ENCODE data around the gene ZPR1. TPM values are rescaled to one million over a fixed set of nuclear protein-coding genes. Genes with fewer than 3 reads are reported as not detected.

Gene ZPR1
- total RNA-seq, 1 experiment from 2014 or later, result 70.3 TPM

GRCh38 chr11:116725434-116726221, 62.2 kb downstream of the ZPR1 start:
- no peak for DNase-seq (ENCODE audit: extremely low read depth, low read depth)

GRCh38 chr11:116724813-116725212, 63.0 kb downstream of the ZPR1 start:
- no peak for DNase-seq (ENCODE audit: extremely low read depth, low read depth)

Other genes with a start within 250 kb of the ZPR1 start
- 14.4 and 15.9 TPM in 2 replicates for gene BUD13, start 15.0 kb downstream of the ZPR1 start, total RNA-seq (2014; rRNA removed; shearing (Covaris generic))
- gene APOA5, start 3.9 kb upstream of the ZPR1 start, total RNA-seq (2014; rRNA removed; shearing (Covaris generic)), result not detected in 2 replicates
- not detected in 2 replicates for gene APOA4, start 35.3 kb upstream of the ZPR1 start, total RNA-seq (2014; rRNA removed; shearing (Covaris generic))
- gene APOC3, start 41.9 kb upstream of the ZPR1 start, total RNA-seq (2014; rRNA removed; shearing (Covaris generic)), result not detected in 2 replicates
- gene APOA1, start 49.6 kb upstream of the ZPR1 start, total RNA-seq (2014; rRNA removed; shearing (Covaris generic)), result not detected in 2 replicates

All from NCI-H460 (cell line).